Endothelial cell of umbilical vein (primary cell): Measurements from ENCODE around the gene DNAI7. TPM values are rescaled to one million over a fixed set of nuclear protein-coding genes. Genes with fewer than 3 reads are reported as not detected.

ENCODE experiments used
- BruUV-seq: library from RNA; stranded (reverse); fragments of 400-500 nt; replicated peaks from 2 replicates; lab custom pipeline; 2021; lab: Mats Ljungman, UMichigan
- CTCF ChIA-PET: fragments of 300-600, 350-600 bp; sonication (Branson Sonifier 250); formaldehyde crosslinking; loops from one replicate; lab custom pipeline; 2021; ENCODE audit warnings: antibody characterized with exemption, inconsistent platforms; lab: Charles Lee
- POLR2A ChIA-PET: fragments of 300-600, 350-600 bp; sonication (Branson Sonifier 250); formaldehyde crosslinking; loops from one replicate; lab custom pipeline; 2021; ENCODE audit warnings: antibody characterized with exemption, inconsistent platforms; lab: Charles Lee
- DNase-seq: peaks from one replicate; pipeline ENCODE4 v3.0.0-alpha.2; 2011; ENCODE audit warnings: low read depth, low spot score
- FAIRE-seq: peaks from 2 replicates; lab custom pipeline; 2011; peaks lifted over from hg19 to GRCh38; lab: Jason Lieb, UNC
- H2AFZ ChIP-seq: 2 replicates; pipeline ENCODE4 v1.6.0; 2012; ENCODE audit warnings: low read depth, low read length, control low read depth, inconsistent platforms
- H3K27ac ChIP-seq: 2 replicates; pipeline ENCODE4 v1.5.1; 2011; ENCODE audit warnings: low read depth, mild to moderate bottlenecking, control low read depth, low read length, moderate library complexity; ENCODE audit not compliant: insufficient read depth
- H3K27me3 ChIP-seq, 2 experiments: 2 replicates each; pipeline versions ENCODE4 v1.6.0 to v1.6.1; 2011; ENCODE audit warnings: low read length in 2 of 2, mixed read lengths in 1 of 2; ENCODE audit not compliant: control insufficient read depth in 2 of 2, insufficient read depth in 2 of 2
- H3K36me3 ChIP-seq, 2 experiments: 2 replicates in 1 of 2; 3 replicates in 1 of 2; pipeline ENCODE4 v1.5.1; 2011; ENCODE audit warnings: low read length in 2 of 2, mild to moderate bottlenecking in 1 of 2, moderate library complexity in 1 of 2; ENCODE audit not compliant: control insufficient read depth in 2 of 2, insufficient read depth in 2 of 2; ENCODE audit errors: extremely low read depth in 1 of 2
- H3K4me1 ChIP-seq: 3 replicates; pipeline ENCODE4 v1.5.1; 2011; ENCODE audit warnings: mild to moderate bottlenecking, low read length; ENCODE audit not compliant: control insufficient read depth, insufficient read depth; ENCODE audit errors: extremely low read depth
- H3K4me2 ChIP-seq: 2 replicates; pipeline ENCODE4 v1.6.1; 2011; ENCODE audit warnings: low read length, control low read depth, mixed read lengths; ENCODE audit not compliant: insufficient read depth
- H3K4me3 ChIP-seq, 3 experiments: fragments of 200-600 bp in 1 of 3; sonication (generic), shearing (Covaris generic) in 1 of 3; replicated peaks in 1 of 3; 2 replicates each; pipeline ENCODE4 v1.5.1; 2011 to 2016; ENCODE audit warnings: control low read depth in 3 of 3, low read length in 3 of 3, mild to moderate bottlenecking in 2 of 3, inconsistent platforms in 1 of 3, low read depth in 1 of 3, moderate library complexity in 1 of 3; ENCODE audit not compliant: insufficient read depth in 1 of 3
- H3K79me2 ChIP-seq: 2 replicates; pipeline ENCODE4 v1.6.0; 2012; ENCODE audit warnings: low read length, inconsistent platforms; ENCODE audit not compliant: control insufficient read depth, insufficient read depth
- H3K9ac ChIP-seq: replicated peaks from 2 replicates; pipeline ENCODE3; 2011; ENCODE audit warnings: low read length, control low read depth; ENCODE audit not compliant: insufficient read depth; ENCODE audit errors: extremely low read depth
- H3K9me1 ChIP-seq: replicated peaks from 3 replicates; pipeline ENCODE4 v1.6.0; 2011; ENCODE audit warnings: mild to moderate bottlenecking, low read length; ENCODE audit not compliant: control insufficient read depth, insufficient read depth; ENCODE audit errors: extremely low read depth
- H3K9me3 ChIP-seq: replicated peaks from 2 replicates; pipeline ENCODE4 v1.5.1; 2012; ENCODE audit warnings: low read length, inconsistent platforms; ENCODE audit not compliant: control insufficient read depth, insufficient read depth
- H4K20me1 ChIP-seq: replicated peaks from 2 replicates; pipeline ENCODE3; 2011; ENCODE audit warnings: mild to moderate bottlenecking, low read length; ENCODE audit not compliant: control insufficient read depth, insufficient read depth; ENCODE audit errors: extremely low read depth
- CTCF ChIP-seq, 2 donors: IDR thresholded peaks; 1 replicate in 1 of 2; 2 replicates in 1 of 2; pipeline ENCODE4 v1.5.1; 2011; ENCODE audit warnings: low read length in 2 of 2, mild to moderate bottlenecking in 2 of 2, moderate library complexity in 2 of 2, control low read depth in 1 of 2, inconsistent platforms in 1 of 2, low read depth in 1 of 2; ENCODE audit not compliant: insufficient read depth in 1 of 2; ENCODE audit errors: extremely low read depth in 1 of 2
- EZH2 ChIP-seq: IDR thresholded peaks from 2 replicates; pipeline ENCODE4 v1.6.1; 2012; ENCODE audit warnings: borderline replicate concordance, low read depth, mild to moderate bottlenecking, moderate library complexity, low read length, inconsistent platforms; ENCODE audit not compliant: severe bottlenecking
- FOS ChIP-seq: IDR thresholded peaks from 2 replicates; pipeline ENCODE4 v1.6.1; 2011; ENCODE audit warnings: mild to moderate bottlenecking, low read length, moderate library complexity, borderline replicate concordance; ENCODE audit not compliant: insufficient read depth
- GATA2 ChIP-seq: IDR thresholded peaks from 2 replicates; pipeline ENCODE4 v1.7.0; 2011; ENCODE audit warnings: low read depth, mild to moderate bottlenecking, moderate library complexity, mixed read lengths, low read length; ENCODE audit not compliant: insufficient read length, insufficient read depth
- JUN ChIP-seq: IDR thresholded peaks from 2 replicates; pipeline ENCODE4 v1.6.1; 2011; ENCODE audit warnings: borderline replicate concordance, low read depth; ENCODE audit not compliant: insufficient read length, insufficient read depth
- MYC ChIP-seq: IDR thresholded peaks from one replicate; pipeline ENCODE4 v1.6.1; 2011; ENCODE audit warnings: mild to moderate bottlenecking, low read depth, low read length
- POLR2A ChIP-seq: IDR thresholded peaks from 2 replicates; pipeline ENCODE4 v1.6.1; 2012; ENCODE audit warnings: low read depth, mild to moderate bottlenecking, control low read depth, low read length
- POLR2AphosphoS5 ChIP-seq: IDR thresholded peaks from 2 replicates; pipeline ENCODE4 v1.6.1; 2012; ENCODE audit warnings: low read depth, mild to moderate bottlenecking, control low read depth, low read length, moderate library complexity; ENCODE audit not compliant: insufficient read depth
- dilution Hi-C: fragments of 300-500 bp; cut with MboI; formaldehyde crosslinking; loops from one replicate; pipeline ENCODE4 v1.15.0; 2019; ENCODE audit warnings: low sequenced_read_pairs; ENCODE audit not compliant: extremely low pct_ligation_motif_present
- intact Hi-C: fragments of 100-400 bp; cut with micrococcal nuclease; formaldehyde crosslinking; loops from one replicate; pipeline ENCODE4 v1.10.0; 2022
- polyA plus RNA-seq, 4 experiments: library from polyadenylated mRNA; depleted of rRNA in 3 of 4; stranded (reverse) in 3 of 4; unstranded in 1 of 4; fragments of >200 nt; gene quantifications; 2 replicates each; pipeline versions ENCODE4 v1.2.1 to v1.2.3, GENCODE V29; 2011 to 2012; ENCODE audit warnings: missing spikeins in 1 of 4
- total RNA-seq: library from RNA; stranded (reverse); gene quantifications from 2 replicates; pipeline ENCODE4 v1.2.3, GENCODE V29; 2021
- TF ChIP-seq, protein P1 (sequence below): IDR thresholded peaks from 2 replicates; pipeline ENCODE4 v1.6.1; 2011; ENCODE audit not compliant: insufficient read depth, insufficient read length

DNAI7 gene
- total and polyA plus RNA-seq, 2 donors (not counting 3 experiments of a cell fraction or from before 2014, with no cell fraction given): not detected

GRCh38 chr12:25131270-25131669, 63.7 kb downstream of the DNAI7 start:
- dilution Hi-C loops: no loop called here
- POLR2A ChIA-PET: no interaction called here

More at GRCh38 chr12:25131270-25131669, 63.7 kb downstream of the DNAI7 start:
- Histone ChIP-seq H2AFZ (no peak overlapping the region), H3K4me1 (no peaks in the 10 kb centered on the region), H4K20me1 (no peaks in the 10 kb centered on the region), H3K27ac (no peak overlapping the region), H3K9me3 (no peaks in the 10 kb centered on the region), H3K9ac (no peak overlapping the region), H3K4me3 (no peak overlapping the region), H3K9me1 (no peaks in the 10 kb centered on the region), H3K79me2 (no peaks in the 10 kb centered on the region), H3K27me3 (peaks cover 0 to 2% of the 10 kb centered on the region in 2 experiments), H3K36me3 (no peaks in the 10 kb centered on the region), H3K4me2 (no peak overlapping the region)
- intact Hi-C loops: no loop called here
- DNase-seq (no peak), FAIRE-seq (no peak)
- TF ChIP-seq CTCF (IDR thresholded peaks at IDR 0.05; ENCODE audit: extremely low read depth in 1 of 2, insufficient read depth in 1 of 2, low read depth in 1 of 2, low read length in 2 of 2) (no peak), FOS (no peak), MYC (no peak), GATA2 (no peak), EZH2 (no peak), POLR2AphosphoS5 (no peak), JUN (no peak), POLR2A (no peak)
- TF ChIP-seq, protein P1, sequence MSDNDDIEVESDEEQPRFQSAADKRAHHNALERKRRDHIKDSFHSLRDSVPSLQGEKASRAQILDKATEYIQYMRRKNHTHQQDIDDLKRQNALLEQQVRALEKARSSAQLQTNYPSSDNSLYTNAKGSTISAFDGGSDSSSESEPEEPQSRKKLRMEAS: no peak
- CTCF ChIA-PET: interaction anchor here (1.5 to 2.3 kb wide), 2 partner anchors 134 to 140 kb away, joined by 10 to 35 read pairs; no protein-coding TSS in a partner anchor
- no TSS peak for BruUV-seq
